Activated CD4-positive, CD25-positive, alpha-beta regulatory T cell (primary cell): ENCODE measurements around the gene CCDC141.
"Not testable (repeated sequence)": the region's sequence is repeated elsewhere in the genome, so short reads cannot be mapped to it uniquely, and the experiment has no call there.

ENCODE experiments used
- DNase-seq, 4 experiments: peaks; one replicate each; lab custom pipeline; 2025; lab: John Stamatoyannopoulos, UW

CCDC141 gene

GRCh38 chr2:179049546-179050311, at the start of gene CCDC141:
Gene CCDC141, minus strand, starts transcription at chr2:179050137. Its CDS starts 196 bp downstream, at chr2:179049941.
- DNase-seq: peak in 1 of 4 experiments; percentile 6

GRCh38 chr2:179098080-179098689, 48.2 kb upstream of the CCDC141 start:
- DNase-seq: no peak

- no peak for DNase-seq
Measured at GRCh38 chr2:179097131-179097530, 47.2 kb upstream of the CCDC141 start.

GRCh38 chr2:179096090-179096489, 46.2 kb upstream of the CCDC141 start:
- peak in 1 of 4 experiments; percentile 2 for DNase-seq

- DNase-seq: not testable (repeated sequence)
Measured at GRCh38 chr2:179092912-179093311, 43.0 kb upstream of the CCDC141 start.

- no peak for DNase-seq
Measured at GRCh38 chr2:179082697-179083096, 32.8 kb upstream of the CCDC141 start.

- no peak for DNase-seq
Measured at GRCh38 chr2:179081954-179082353, 32.0 kb upstream of the CCDC141 start.

- DNase-seq: no peak
Measured at GRCh38 chr2:179072527-179072926, 22.6 kb upstream of the CCDC141 start.

- no peak for DNase-seq
Measured at GRCh38 chr2:179071810-179072355, 21.9 kb upstream of the CCDC141 start.

- no peak for DNase-seq
Measured at GRCh38 chr2:179070895-179071294, 21.0 kb upstream of the CCDC141 start.

GRCh38 chr2:179069685-179070084, 19.7 kb upstream of the CCDC141 start:
- no peak for DNase-seq

GRCh38 chr2:179068991-179069643, 19.2 kb upstream of the CCDC141 start:
- DNase-seq: no peak

- DNase-seq: no peak
Measured at GRCh38 chr2:179059026-179059700, 9.2 kb upstream of the CCDC141 start.

- no peak for DNase-seq
Measured at GRCh38 chr2:179057737-179058136, 7.8 kb upstream of the CCDC141 start.

- not testable (repeated sequence) for DNase-seq
Measured at GRCh38 chr2:179053568-179053967, 3.6 kb upstream of the CCDC141 start.

- no peak for DNase-seq
Measured at GRCh38 chr2:179051250-179051649, 1.3 kb upstream of the CCDC141 start.

GRCh38 chr2:179050755-179051154, 818 bp upstream of the CCDC141 start:
- DNase-seq: no peak

GRCh38 chr2:179049203-179049545, 763 bp downstream of the CCDC141 start:
- no peak for DNase-seq

- no peak for DNase-seq
Measured at GRCh38 chr2:179048099-179048498, 1.8 kb downstream of the CCDC141 start.

GRCh38 chr2:179045602-179046001, 4.3 kb downstream of the CCDC141 start:
- not testable (repeated sequence) for DNase-seq

- no peak for DNase-seq
Measured at GRCh38 chr2:179044500-179044899, 5.4 kb downstream of the CCDC141 start.

- no peak for DNase-seq
Measured at GRCh38 chr2:179037807-179038206, 12.1 kb downstream of the CCDC141 start.
